Ovary (tissue), 9 donors: ENCODE measurements around the gene NAAA. TPM values are rescaled to one million over a fixed set of nuclear protein-coding genes. Genes with fewer than 3 reads are reported as not detected.
"Not testable (repeated sequence)": the region's sequence is repeated elsewhere in the genome, so short reads cannot be mapped to it uniquely, and the experiment has no call there.

Experiments used
- DNase-seq, 5 donors: peaks; one replicate each; pipeline ENCODE4 v3.0.0-alpha.2; 2019 to 2020
- H3K27ac ChIP-seq, 2 donors: fragments of 200-600 bp; one replicate each; pipeline versions ENCODE4 v1.5.1 to v1.8.0; 2019 to 2022
- H3K27me3 ChIP-seq: fragments of 200-600 bp; one replicate; pipeline ENCODE4 v1.8.0; 2022
- H3K36me3 ChIP-seq: fragments of 200-600 bp; sonication (generic); one replicate; pipeline ENCODE4 v1.5.1; 2019
- H3K4me1 ChIP-seq: one replicate; pipeline ENCODE4 v1.8.1; 2013; ENCODE audit warnings: mild to moderate bottlenecking, moderate library complexity; ENCODE audit not compliant: insufficient read depth
- H3K4me3 ChIP-seq: fragments of 200-600 bp; sonication (generic); one replicate; pipeline ENCODE4 v1.5.1; 2017
- H3K9me3 ChIP-seq, 2 donors: fragments of 200-600 bp in 1 of 2; sonication (generic) in 1 of 2; one replicate each; pipeline versions ENCODE4 v1.5.1 to v1.8.1; 2013 to 2019; ENCODE audit warnings: mild to moderate bottlenecking in 1 of 2, moderate library complexity in 1 of 2
- CTCF ChIP-seq, 3 donors: fragments of 450-650 bp in 2 of 3; fragments of 200-600 bp in 1 of 3; IDR thresholded peaks; one replicate each; pipeline versions ENCODE4 v1.5.1 to v1.8.0; 2016 to 2022; ENCODE audit warnings: antibody characterized with exemption in 3 of 3, mild to moderate bottlenecking in 1 of 3
- EP300 ChIP-seq: sonication (generic); formaldehyde crosslinking; IDR thresholded peaks from one replicate; pipeline ENCODE4 v1.6.1; 2017; ENCODE audit warnings: antibody characterized with exemption
- POLR2A ChIP-seq: fragments of 450-650 bp; IDR thresholded peaks from one replicate; pipeline ENCODE4 v1.6.1; 2017; ENCODE audit warnings: antibody characterized with exemption, mild to moderate bottlenecking, moderate library complexity
- WGBS, 3 donors: extraction: QIAGEN DNeasy Blood & Tissue Kit in 1 of 3; methylation state at CpG; one replicate each; pipeline versions ENCODE4 v1.1.5 to v1.1.7; 2013 to 2017; 5-methylcytosine and 5-hydroxymethylcytosine counted together
- intact Hi-C, 4 donors: fragments of 100-400 bp; cut with DNase I; formaldehyde crosslinking; loops; one replicate each; pipeline versions ENCODE4 v1.11.0 to v1.15.1; 2022 to 2023
- polyA plus RNA-seq, 2 donors: library from polyadenylated mRNA; stranded (reverse); fragments of 200-250 nt in 1 of 2; fragments of 350-450 nt in 1 of 2; fragmentation: Illumina TruSeq in 1 of 2; extraction: RNeasy Lipid Tissue Mini Kit (QIAGEN cat#74804) in 1 of 2; gene quantifications; one replicate each; pipeline ENCODE4 v1.2.3, GENCODE V29; 2013 to 2014
- total RNA-seq, 7 donors: library from RNA; depleted of rRNA in 2 of 7; stranded (reverse); fragments of >200 nt in 2 of 7; fragmentation: NEBNext Ultra II Directional in 3 of 7; extraction: Animal tissue kit (Norgen Biotek cat#: 25700) in 3 of 7; gene quantifications; one replicate each; pipeline versions ENCODE4 v1.1.0 to v1.2.4, GENCODE V29; 2016 to 2023
- donor health status: DM: no; HTN: no; CAD: no; lungs with moderate emphysema.
- donor health status: DM: no; HTN: no; CAD: no.
- donor health status: Bipolar disorder and iron deficiency.
- donor health status: DM: yes; HTN: yes; CAD: no.
- donor health status: DM: no; HTN: no; CAD: no.
- donor health status: DM: yes; HTN: yes; CAD: no.

Gene NAAA
- total and polyA plus RNA-seq, 9 donors: 6.2 to 46.7 (median 14.1) TPM

GRCh38 chr4:75976177-75976576 is 35.4 kb upstream of the NAAA start:
- Histone ChIP-seq H3K4me1 (no peaks in the 10 kb centered on the region), H3K27me3 (no peaks in the 10 kb centered on the region), H3K9me3 (no peaks in the 10 kb centered on the region), H3K36me3 (no peaks in the 10 kb centered on the region), H3K27ac (no peak overlapping the region), H3K4me3 (no peak overlapping the region)
- WGBS, 3 donors: 94 to 100% (median 96%) methylated on average over 2 of the region's 2 CpGs
- no peak for TF ChIP-seq CTCF (IDR thresholded peaks at IDR 0.05)
- no peak for TF ChIP-seq EP300
- no peak for DNase-seq
- intact Hi-C loops: no loop called here

- Histone ChIP-seq H3K9me3 (no peaks in the 10 kb centered on the region), H3K27ac (no peak overlapping the region), H3K27me3 (no peaks in the 10 kb centered on the region), H3K4me1 (no peaks in the 10 kb centered on the region), H3K4me3 (no peak overlapping the region), H3K36me3 (peaks cover 2% of the 10 kb centered on the region)
- intact Hi-C loops: no loop called here
- no peak for DNase-seq
- no peak for TF ChIP-seq POLR2A
- no peak for TF ChIP-seq CTCF (IDR thresholded peaks at IDR 0.05)
- no peak for TF ChIP-seq EP300
Observed at GRCh38 chr4:75973766-75974165, 33.0 kb upstream of the NAAA start.

GRCh38 chr4:75968084-75968483 is 27.3 kb upstream of the NAAA start:
- DNase-seq: no peak
- Histone ChIP-seq H3K27me3 (no peaks in the 10 kb centered on the region), H3K27ac (no peak overlapping the region), H3K4me3 (no peak overlapping the region), H3K36me3 (peaks cover 2% of the 10 kb centered on the region), H3K9me3 (peaks cover 0 to 4% of the 10 kb centered on the region in 2 donors), H3K4me1 (no peaks in the 10 kb centered on the region)
- 85 to 90% (median 86%) methylated on average over 3 of the region's 3 CpGs for WGBS, 3 donors
- intact Hi-C loops: no loop called here
- TF ChIP-seq CTCF (IDR thresholded peaks at IDR 0.05): no peak
- no peak for TF ChIP-seq EP300
- TF ChIP-seq POLR2A: no peak

- Histone ChIP-seq H3K27me3 (no peaks in the 10 kb centered on the region), H3K4me3 (no peak overlapping the region), H3K4me1 (no peaks in the 10 kb centered on the region), H3K36me3 (no peaks in the 10 kb centered on the region), H3K9me3 (peaks cover 0 to 4% of the 10 kb centered on the region in 2 donors), H3K27ac (no peak overlapping the region)
- intact Hi-C loops: no loop called here
- 42 to 48% (median 42%) methylated on average over 2 of the region's 2 CpGs for WGBS, 3 donors
- TF ChIP-seq EP300 (no peak), CTCF (IDR thresholded peaks at IDR 0.05) (no peak), POLR2A (no peak)
- DNase-seq: no peak
Observed at GRCh38 chr4:75963558-75963957, 22.7 kb upstream of the NAAA start.

- 92 to 97% (median 95%) methylated on average over 3 to 4 of the region's 4 CpGs for WGBS, 3 donors
- DNase-seq, H3K36me3 ChIP-seq, H3K4me1 ChIP-seq, H3K27ac ChIP-seq, intact Hi-C loops, H3K4me3 ChIP-seq, H3K27me3 ChIP-seq, H3K9me3 ChIP-seq: not testable (repeated sequence)
Observed at GRCh38 chr4:75962072-75962471, 21.3 kb upstream of the NAAA start.

- H3K27ac ChIP-seq, H3K4me1 ChIP-seq, H3K4me3 ChIP-seq, H3K9me3 ChIP-seq, intact Hi-C loops, H3K36me3 ChIP-seq, DNase-seq, H3K27me3 ChIP-seq: not testable (repeated sequence)
- WGBS, 3 donors: 96 to 97% (median 97%) methylated on average over 7 of the region's 7 CpGs
Observed at GRCh38 chr4:75958546-75958945, 17.7 kb upstream of the NAAA start.

- H3K27me3 ChIP-seq, H3K4me3 ChIP-seq, H3K9me3 ChIP-seq, H3K4me1 ChIP-seq, DNase-seq, H3K27ac ChIP-seq, H3K36me3 ChIP-seq, intact Hi-C loops: not testable (repeated sequence)
- WGBS, 3 donors: 84 to 90% (median 88%) methylated on average over 5 of the region's 5 CpGs
Observed at GRCh38 chr4:75954811-75955210, 14.0 kb upstream of the NAAA start.
